ENCODE measurements around the gene CEP128.
A peak's percentile ranks its signal among the peaks of the same experiment; 100 is the strongest.
"Not testable (repeated sequence)": the region's sequence is repeated elsewhere in the genome, so short reads cannot be mapped to it uniquely, and the experiment has no call there.

Gene CEP128

DNA sequence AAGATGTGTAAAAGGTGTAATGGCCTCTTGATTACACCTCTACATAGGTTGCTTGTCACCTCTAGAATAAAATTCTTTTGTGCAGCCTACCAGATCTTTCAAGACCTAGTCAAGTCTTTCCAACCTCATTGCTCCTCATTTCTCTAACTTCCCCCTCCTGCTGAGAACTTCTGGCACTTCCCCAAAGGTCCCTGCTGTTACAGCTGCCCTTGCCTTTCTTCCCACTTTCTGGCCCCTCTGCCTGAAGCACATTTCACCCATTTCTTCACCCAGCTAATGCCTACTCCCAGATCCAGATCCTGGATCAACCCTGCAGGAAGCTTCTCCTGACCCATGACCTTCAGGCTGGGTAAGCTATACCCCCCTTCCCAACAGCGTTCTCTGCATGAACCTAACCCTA, 15.4 kb upstream of the CEP128 start:
- H3K4me3 ChIP-seq (ENCODE audit: low read depth, low read length): no peak overlapping the region

DNA sequence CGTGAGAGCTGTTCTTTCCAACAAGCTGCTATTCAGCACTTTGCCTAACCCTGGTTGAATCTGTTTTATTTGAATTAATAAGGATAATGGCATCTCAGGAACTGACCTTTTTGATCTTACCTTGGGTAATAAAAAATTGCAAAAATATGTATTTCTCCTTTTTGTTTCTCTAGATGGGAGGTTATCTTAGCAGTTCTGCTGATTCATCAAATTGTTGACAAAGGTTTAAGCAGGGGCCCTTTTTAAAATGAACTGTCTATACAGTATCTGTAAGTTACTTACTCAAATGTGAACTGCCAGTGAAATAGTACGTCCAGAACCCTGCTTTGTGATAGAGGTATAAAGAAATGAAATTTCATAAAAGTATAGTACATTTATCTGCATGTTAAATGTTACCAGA, 14.6 kb upstream of the CEP128 start:
- DNase-seq: no peak
- Histone ChIP-seq H3K36me3 (no peaks in the 10 kb centered on the region), H3K27ac (no peak overlapping the region), H3K27me3 (ENCODE audit: insufficient read depth, low read depth, severe bottlenecking) (no peaks in the 10 kb centered on the region), H3K9me3 (ENCODE audit: severe bottlenecking) (no peaks in the 10 kb centered on the region), H3K4me3 (ENCODE audit: low read depth, low read length) (no peak overlapping the region)
- TF ChIP-seq CTCF (IDR thresholded peaks at IDR 0.05; ENCODE audit: low read depth, low read length): no peak

More for the DNA sequence above, 15.4 kb upstream of the CEP128 start:
- H3K36me3 ChIP-seq: no peaks in the 10 kb centered on the region
- no peak for DNase-seq
- TF ChIP-seq CTCF (IDR thresholded peaks at IDR 0.05; ENCODE audit: low read depth, low read length): no peak
- H3K9me3 ChIP-seq (ENCODE audit: severe bottlenecking): no peaks in the 10 kb centered on the region
- H3K27me3 ChIP-seq (ENCODE audit: insufficient read depth, low read depth, severe bottlenecking): no peaks in the 10 kb centered on the region
- H3K27ac ChIP-seq: no peak overlapping the region

DNA sequence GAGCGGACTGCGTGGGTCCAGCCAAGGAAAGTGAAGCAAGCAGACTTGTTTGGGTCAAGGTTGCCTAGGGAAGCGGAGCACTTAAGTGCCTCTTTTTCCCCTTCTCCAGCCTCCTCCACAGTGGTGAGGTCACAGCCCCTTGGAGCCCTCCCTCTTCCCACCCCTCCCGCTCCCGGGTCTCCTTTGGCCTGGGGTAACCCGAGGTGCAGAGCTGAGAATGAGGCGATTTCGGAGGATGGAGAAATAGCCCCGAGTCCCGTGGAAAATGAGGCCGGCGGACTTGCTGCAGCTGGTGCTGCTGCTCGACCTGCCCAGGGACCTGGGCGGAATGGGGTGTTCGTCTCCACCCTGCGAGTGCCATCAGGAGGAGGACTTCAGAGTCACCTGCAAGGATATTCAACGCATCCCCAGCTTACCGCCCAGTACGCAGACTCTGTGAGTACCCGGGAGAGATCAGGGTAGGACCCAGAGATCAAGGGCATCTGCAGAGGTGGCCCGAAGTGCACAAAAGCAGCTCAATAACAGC, 13.9 kb upstream of the CEP128 start, which contains the start of gene TSHR:
TSHR (plus strand) TSS at position 206 of the 526 bp plus-strand sequence; CDS start at position 266, 60 bp downstream.
- H3K9me3 ChIP-seq (ENCODE audit: severe bottlenecking): no peaks in the 10 kb centered on the region
- H3K27ac ChIP-seq: no peak within 1 kb of the TSS
- peak within 1 kb of the TSS; percentile 57 for H3K4me3 ChIP-seq (ENCODE audit: low read depth, low read length)
- no peak for DNase-seq
- H3K27me3 ChIP-seq (ENCODE audit: insufficient read depth, low read depth, severe bottlenecking): no peaks in the 10 kb centered on the region
- H3K36me3 ChIP-seq: no peaks in the 10 kb centered on the region
- no peak for TF ChIP-seq CTCF (IDR thresholded peaks at IDR 0.05; ENCODE audit: low read depth, low read length)

DNA sequence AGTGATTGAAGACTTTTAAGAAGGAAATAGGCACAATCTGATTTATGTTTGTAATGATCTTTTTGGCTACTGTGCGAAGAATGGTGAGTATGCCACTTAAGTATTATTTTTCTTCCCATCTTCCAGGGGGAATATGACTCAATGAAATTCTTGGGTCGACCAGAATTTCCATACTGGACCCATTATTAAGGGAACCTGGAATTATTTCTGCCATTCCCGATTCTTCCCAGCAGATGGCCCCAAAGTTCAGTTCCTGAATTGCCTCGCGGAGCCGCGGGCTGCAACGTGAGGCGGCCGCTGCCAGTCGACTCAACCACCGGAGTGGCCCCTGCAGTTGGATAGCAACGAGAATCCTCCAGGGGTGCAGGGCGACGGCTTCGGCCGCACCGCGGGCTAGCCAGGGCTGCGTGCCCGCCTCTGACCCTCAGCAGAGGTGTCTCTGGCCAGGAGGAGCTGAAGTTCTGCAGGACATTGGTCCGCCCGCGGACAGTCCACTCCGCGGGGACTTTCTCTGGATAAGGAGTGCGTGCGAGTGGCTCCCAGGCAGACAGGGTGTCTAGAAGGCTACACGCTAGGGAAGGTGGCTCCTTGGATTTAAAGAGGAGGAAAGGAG, 13.3 kb upstream of the CEP128 start:
- peak; percentile 54; the same call in 1 of the 2 replicates for TF ChIP-seq CTCF (IDR thresholded peaks at IDR 0.05; ENCODE audit: low read depth, low read length)
- Histone ChIP-seq H3K27me3 (ENCODE audit: insufficient read depth, low read depth, severe bottlenecking) (no peaks in the 10 kb centered on the region), H3K9me3 (ENCODE audit: severe bottlenecking) (no peaks in the 10 kb centered on the region), H3K4me3 (ENCODE audit: low read depth, low read length) (peak overlapping the region; percentile 57), H3K27ac (no peak overlapping the region), H3K36me3 (no peaks in the 10 kb centered on the region)
- DNase-seq: peak; percentile 80

GRCh38 chr14:80953211-80953610, 11.7 kb upstream of the CEP128 start:
- H3K9me3 ChIP-seq (ENCODE audit: severe bottlenecking); H3K27ac ChIP-seq; DNase-seq; H3K36me3 ChIP-seq; H3K27me3 ChIP-seq (ENCODE audit: insufficient read depth, low read depth, severe bottlenecking); H3K4me3 ChIP-seq (ENCODE audit: low read depth, low read length): not testable (repeated sequence)

GRCh38 chr14:80951491-80951890, 10.0 kb upstream of the CEP128 start:
- DNase-seq: no peak
- Histone ChIP-seq H3K4me3 (ENCODE audit: low read depth, low read length) (no peak overlapping the region), H3K9me3 (ENCODE audit: severe bottlenecking) (no peaks in the 10 kb centered on the region)

More at GRCh38 chr14:80951491-80951890, 10.0 kb upstream of the CEP128 start:
- Histone ChIP-seq H3K36me3 (no peaks in the 10 kb centered on the region), H3K27ac (no peak overlapping the region), H3K27me3 (ENCODE audit: insufficient read depth, low read depth, severe bottlenecking) (no peaks in the 10 kb centered on the region)
- no peak for TF ChIP-seq CTCF (IDR thresholded peaks at IDR 0.05; ENCODE audit: low read depth, low read length)

Measured in WERI-Rb-1 (cell line).